Chondrocyte (in vitro differentiated cells): ENCODE results near the gene CCHCR1. TPM values are rescaled to one million over a fixed set of nuclear protein-coding genes. Genes with fewer than 3 reads are reported as not detected.
A peak's percentile ranks its signal among the peaks of the same experiment; 100 is the strongest.
"Not testable (repeated sequence)": the region's sequence is repeated elsewhere in the genome, so short reads cannot be mapped to it uniquely, and the experiment has no call there.

Experiments
- DNase-seq: peaks from one replicate; pipeline ENCODE4 v3.0.0; 2021; ENCODE audit warnings: mixed read lengths, low spot score
- H3K27ac Mint-ChIP-seq: one replicate; pipeline ENCODE4 v1.8.0; 2021; ENCODE audit warnings: mild to moderate bottlenecking, moderate library complexity, mixed read lengths; ENCODE audit not compliant: unreplicated experiment
- H3K27me3 Mint-ChIP-seq: 2 replicates; pipeline ENCODE4 v1.8.0; 2021; ENCODE audit warnings: low read depth, mixed read lengths
- H3K36me3 Mint-ChIP-seq: 2 replicates; pipeline ENCODE4 v1.8.0; 2021; ENCODE audit warnings: low read depth, mixed read lengths
- H3K4me1 Mint-ChIP-seq: 2 replicates; pipeline ENCODE4 v1.8.0; 2021; ENCODE audit warnings: low read depth, mild to moderate bottlenecking, mixed read lengths
- H3K4me3 Mint-ChIP-seq: one replicate; pipeline ENCODE4 v1.8.0; 2021; ENCODE audit warnings: mild to moderate bottlenecking, moderate library complexity, mixed read lengths; ENCODE audit not compliant: unreplicated experiment
- H3K9me3 Mint-ChIP-seq: 2 replicates; pipeline ENCODE4 v1.8.0; 2021; ENCODE audit warnings: low read depth, mixed read lengths
- CTCF ChIP-seq: fragments of 200-600 bp; sonication (generic); IDR thresholded peaks from 2 replicates; pipeline ENCODE4 v1.5.0; 2021; ENCODE audit warnings: antibody characterized with exemption, mild to moderate bottlenecking, moderate library complexity
- total RNA-seq: library from RNA; stranded (reverse); gene quantifications from 3 replicates; pipeline ENCODE4 v1.2.1, GENCODE V29; 2021

The CCHCR1 gene
- total RNA-seq, 1 donor from 2014 or later: 13.4 TPM

GRCh38 chr6:31193206-31193605, 35.6 kb upstream of the CCHCR1 start:
- Mint-ChIP-seq H3K9me3 (no peaks in the 10 kb centered on the region), H3K4me1 (peaks cover 7% of the 10 kb centered on the region)
- TF ChIP-seq CTCF: no peak

GRCh38 chr6:31192431-31193105, 35.0 kb upstream of the CCHCR1 start:
- H3K4me1 Mint-ChIP-seq, H3K4me3 Mint-ChIP-seq, H3K27ac Mint-ChIP-seq, DNase-seq, H3K27me3 Mint-ChIP-seq, H3K9me3 Mint-ChIP-seq, H3K36me3 Mint-ChIP-seq: not testable (repeated sequence)
- TF ChIP-seq CTCF: peak; percentile 84

More at GRCh38 chr6:31193206-31193605, 35.6 kb upstream of the CCHCR1 start:
- no peak overlapping the region for H3K27ac Mint-ChIP-seq
- H3K27me3 Mint-ChIP-seq: no peaks in the 10 kb centered on the region
- DNase-seq: no peak
- no peaks in the 10 kb centered on the region for H3K36me3 Mint-ChIP-seq
- H3K4me3 Mint-ChIP-seq: no peak overlapping the region

- TF ChIP-seq CTCF: no peak
- no peak for DNase-seq
- Mint-ChIP-seq H3K4me1 (no peaks in the 10 kb centered on the region), H3K4me3 (no peak overlapping the region), H3K36me3 (no peaks in the 10 kb centered on the region), H3K27ac (no peak overlapping the region), H3K9me3 (no peaks in the 10 kb centered on the region), H3K27me3 (no peaks in the 10 kb centered on the region)
Measured at GRCh38 chr6:31190488-31190887, 32.9 kb upstream of the CCHCR1 start.

- not testable (repeated sequence) for DNase-seq, H3K4me3 Mint-ChIP-seq, H3K9me3 Mint-ChIP-seq, H3K36me3 Mint-ChIP-seq, H3K27ac Mint-ChIP-seq, H3K27me3 Mint-ChIP-seq, H3K4me1 Mint-ChIP-seq
Measured at GRCh38 chr6:31189223-31189622, 31.6 kb upstream of the CCHCR1 start.

GRCh38 chr6:31187780-31188194, 30.2 kb upstream of the CCHCR1 start:
- Mint-ChIP-seq H3K27me3 (no peaks in the 10 kb centered on the region), H3K4me3 (no peak overlapping the region), H3K36me3 (no peaks in the 10 kb centered on the region), H3K9me3 (no peaks in the 10 kb centered on the region), H3K4me1 (no peaks in the 10 kb centered on the region), H3K27ac (no peak overlapping the region)
- no peak for TF ChIP-seq CTCF
- DNase-seq: no peak
